IPS-NIHi7 (cell line): Measurements from ENCODE around the gene BLTP3B.
"Not testable (repeated sequence)": the region's sequence is repeated elsewhere in the genome, so short reads cannot be mapped to it uniquely, and the experiment has no call there.

Experiments used
- DNase-seq: peaks from one replicate; pipeline ENCODE4 v3.0.0; 2012; ENCODE audit warnings: mixed read lengths; ENCODE audit errors: extremely low spot score

BLTP3B gene, protein sequence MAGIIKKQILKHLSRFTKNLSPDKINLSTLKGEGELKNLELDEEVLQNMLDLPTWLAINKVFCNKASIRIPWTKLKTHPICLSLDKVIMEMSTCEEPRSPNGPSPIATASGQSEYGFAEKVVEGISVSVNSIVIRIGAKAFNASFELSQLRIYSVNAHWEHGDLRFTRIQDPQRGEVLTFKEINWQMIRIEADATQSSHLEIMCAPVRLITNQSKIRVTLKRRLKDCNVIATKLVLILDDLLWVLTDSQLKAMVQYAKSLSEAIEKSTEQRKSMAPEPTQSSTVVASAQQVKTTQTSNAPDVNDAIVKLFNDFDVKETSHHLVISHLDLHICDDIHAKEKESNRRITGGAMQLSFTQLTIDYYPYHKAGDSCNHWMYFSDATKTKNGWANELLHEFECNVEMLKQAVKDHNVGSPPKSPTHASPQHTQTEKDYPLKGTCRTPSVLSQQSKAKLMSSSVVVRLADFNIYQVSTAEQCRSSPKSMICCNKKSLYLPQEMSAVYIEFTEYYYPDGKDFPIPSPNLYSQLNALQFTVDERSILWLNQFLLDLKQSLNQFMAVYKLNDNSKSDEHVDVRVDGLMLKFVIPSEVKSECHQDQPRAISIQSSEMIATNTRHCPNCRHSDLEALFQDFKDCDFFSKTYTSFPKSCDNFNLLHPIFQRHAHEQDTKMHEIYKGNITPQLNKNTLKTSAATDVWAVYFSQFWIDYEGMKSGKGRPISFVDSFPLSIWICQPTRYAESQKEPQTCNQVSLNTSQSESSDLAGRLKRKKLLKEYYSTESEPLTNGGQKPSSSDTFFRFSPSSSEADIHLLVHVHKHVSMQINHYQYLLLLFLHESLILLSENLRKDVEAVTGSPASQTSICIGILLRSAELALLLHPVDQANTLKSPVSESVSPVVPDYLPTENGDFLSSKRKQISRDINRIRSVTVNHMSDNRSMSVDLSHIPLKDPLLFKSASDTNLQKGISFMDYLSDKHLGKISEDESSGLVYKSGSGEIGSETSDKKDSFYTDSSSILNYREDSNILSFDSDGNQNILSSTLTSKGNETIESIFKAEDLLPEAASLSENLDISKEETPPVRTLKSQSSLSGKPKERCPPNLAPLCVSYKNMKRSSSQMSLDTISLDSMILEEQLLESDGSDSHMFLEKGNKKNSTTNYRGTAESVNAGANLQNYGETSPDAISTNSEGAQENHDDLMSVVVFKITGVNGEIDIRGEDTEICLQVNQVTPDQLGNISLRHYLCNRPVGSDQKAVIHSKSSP (N-terminal part only)

DNA sequence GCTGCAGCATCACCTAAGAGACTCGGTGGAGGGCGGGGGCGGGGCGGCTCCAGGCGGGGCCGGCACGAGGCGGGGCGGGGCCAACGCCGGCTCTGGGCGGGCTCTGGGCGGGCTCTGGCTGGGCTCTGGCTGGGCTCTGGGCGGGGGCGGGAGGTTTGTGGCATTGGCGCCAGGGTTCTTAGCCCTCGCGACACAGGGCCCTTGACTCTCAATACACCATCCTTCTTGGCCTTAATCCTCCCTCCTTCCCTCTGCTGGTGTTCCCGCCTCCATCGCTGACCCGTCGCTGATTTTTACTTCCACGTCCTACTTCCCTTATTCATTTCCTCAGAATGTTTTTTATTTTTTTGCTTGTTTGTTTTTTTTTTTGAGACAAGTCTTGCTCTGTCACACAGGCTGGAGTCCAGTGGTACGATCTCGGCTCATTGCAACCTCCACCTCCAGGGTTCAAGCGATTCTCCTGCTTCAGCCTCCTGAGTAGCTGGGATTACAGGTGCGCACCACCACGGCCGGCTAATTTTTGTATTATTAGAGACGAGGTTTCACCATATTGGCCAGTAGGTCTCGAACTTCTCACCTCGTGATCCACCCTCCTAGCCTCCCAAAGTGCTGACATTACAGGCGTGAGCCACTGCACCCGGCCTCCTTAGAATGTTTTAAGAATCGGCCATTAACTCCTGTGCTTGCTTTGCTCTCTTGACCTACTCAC lies at the start of gene BLTP3B:
TSS of gene BLTP3B (minus strand) at position 24 of the 709 bp plus-strand sequence. CDS start 239 bp downstream, outside the sequence.
- DNase-seq: peak; percentile 90

DNA sequence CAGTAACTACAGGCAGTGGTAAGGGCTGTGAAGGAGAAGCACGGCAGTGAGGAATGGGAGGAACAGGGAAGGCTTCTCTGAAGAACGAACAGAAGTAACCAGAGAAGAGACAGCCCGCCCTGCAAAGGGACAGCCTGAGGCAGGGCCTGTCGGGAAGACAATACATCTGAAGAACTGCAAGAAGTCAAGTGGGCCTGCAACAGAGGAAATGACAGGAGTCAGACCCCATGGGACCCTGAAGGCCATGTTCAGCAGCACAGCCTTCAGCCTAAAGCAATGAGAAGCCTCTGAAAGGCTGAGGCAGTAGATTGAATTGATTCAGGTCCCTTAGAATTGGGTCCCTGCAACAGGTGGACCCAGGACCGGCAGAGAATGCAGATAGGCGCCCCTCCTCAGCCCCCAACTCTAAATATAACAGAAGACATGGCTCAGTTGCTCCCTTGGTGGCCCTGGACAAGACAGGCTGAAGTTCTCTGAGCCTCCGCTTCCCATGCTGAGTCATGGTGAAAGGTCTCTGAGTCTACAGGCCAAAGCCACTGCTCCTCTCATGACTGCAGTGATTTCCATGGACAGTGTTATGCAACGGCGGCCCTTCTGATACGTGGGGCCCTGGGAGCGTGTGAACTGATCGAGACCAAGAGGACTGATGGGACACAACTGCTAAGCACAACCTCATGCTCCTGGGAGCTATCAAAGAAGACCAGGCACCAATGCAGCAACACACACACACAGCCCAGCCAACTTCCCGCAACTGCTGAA lies 47.1 kb upstream of the BLTP3B start:
- no peak for DNase-seq

DNA sequence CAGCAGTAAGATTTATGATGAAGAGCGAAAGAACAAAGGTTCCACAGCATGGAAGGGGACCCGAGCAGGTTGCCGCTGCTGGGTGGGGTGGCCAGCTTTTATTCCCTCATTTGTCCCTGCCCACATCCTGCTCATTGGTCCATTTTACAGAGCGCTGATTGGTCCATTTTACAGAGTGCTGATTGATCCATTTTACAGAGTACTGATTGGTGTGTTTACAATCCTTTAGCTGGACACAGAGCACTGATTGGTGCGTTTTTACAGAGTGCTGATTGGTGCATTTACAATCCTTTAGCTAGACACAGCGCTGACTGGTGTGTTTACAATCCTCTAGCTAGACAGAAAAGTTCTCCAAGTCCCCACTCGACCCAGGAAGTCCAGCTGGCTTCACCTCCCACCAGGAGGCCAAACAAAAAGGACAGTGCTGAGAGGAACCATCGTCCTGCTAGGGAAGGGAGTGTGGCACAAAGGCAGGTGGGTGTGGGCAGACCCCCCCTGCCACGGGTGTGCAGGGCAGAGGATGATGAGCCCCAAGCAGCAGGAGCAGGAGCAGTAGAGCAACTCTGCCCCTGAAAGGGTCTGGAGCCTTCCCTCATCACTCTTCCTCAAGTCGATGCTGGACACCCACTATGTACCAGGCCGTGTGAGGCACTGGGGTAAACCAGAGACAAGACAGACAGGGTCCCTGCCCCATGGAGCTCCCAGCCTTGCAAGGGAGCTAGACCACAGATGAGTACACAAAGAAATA lies 46.4 kb upstream of the BLTP3B start:
- DNase-seq: not testable (repeated sequence)

DNA sequence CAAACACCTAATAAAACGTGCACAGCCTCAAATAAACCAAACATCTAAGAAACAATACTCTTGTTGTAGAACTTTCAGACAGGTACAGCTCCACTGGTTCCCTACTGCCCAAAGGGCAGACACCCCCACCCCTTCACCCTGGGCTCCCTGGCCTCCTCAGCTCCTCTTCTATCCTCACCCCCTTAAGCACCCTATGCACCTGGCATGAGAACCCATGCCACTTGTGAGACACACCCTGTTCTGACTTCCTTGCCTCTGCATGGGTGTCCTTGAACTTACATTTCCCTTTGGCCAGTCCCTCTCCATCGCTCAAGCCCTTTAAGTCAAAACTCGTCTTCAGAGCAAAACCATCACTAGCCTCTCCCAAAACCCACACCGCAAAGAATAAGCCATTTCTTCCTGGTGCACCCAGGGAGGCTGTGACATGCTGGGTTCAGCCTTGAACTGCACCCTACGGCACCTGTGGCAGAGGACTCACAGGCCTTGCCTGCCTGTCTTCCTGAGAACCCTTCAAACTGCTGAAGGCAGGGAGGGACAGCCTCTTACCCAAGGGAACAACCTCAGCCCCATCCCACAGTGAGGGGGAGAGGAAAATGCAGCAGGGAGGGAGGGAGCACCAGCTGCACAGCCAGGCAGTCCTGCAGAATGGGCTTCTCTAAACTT lies 45.3 kb upstream of the BLTP3B start:
- no peak for DNase-seq

DNA sequence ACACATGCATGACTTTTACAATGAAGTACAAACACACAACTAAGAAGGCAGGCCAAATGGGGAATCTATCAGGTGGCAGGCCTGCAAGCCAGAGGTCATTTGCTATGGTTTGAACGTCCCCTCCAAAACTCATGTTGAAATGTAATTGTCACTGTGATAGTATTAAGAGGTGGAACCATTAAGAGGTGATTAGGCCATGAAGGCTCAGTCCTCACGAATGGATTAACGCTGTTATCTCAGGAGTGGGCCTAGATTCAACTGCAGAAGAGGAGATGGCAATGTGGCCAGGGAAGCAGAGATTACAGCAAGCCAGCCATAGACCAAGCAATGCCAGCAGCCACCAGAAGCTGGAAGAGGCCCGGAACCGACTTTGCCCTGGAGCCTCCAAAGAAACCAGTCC lies 44.4 kb upstream of the BLTP3B start:
- no peak for DNase-seq

DNA sequence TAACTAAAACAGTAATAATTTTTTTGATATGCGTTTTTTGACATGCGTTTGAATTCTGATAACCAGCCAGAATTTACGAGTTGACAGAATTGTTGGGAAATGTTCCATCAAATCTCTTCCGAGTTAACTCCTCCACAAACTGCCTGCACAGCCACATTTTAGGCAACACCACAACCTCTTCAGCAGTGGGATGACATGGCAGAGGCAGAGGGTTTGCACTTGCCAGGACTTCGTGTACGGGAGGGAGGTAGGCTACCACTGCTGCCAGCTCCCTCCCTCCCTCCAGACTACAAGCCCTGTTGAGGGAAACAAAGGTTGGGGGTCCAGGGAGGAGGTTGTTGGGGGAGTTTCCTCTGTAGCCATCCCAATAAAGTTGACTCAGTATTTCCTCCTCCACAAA lies 43.4 kb upstream of the BLTP3B start:
- DNase-seq: no peak

DNA sequence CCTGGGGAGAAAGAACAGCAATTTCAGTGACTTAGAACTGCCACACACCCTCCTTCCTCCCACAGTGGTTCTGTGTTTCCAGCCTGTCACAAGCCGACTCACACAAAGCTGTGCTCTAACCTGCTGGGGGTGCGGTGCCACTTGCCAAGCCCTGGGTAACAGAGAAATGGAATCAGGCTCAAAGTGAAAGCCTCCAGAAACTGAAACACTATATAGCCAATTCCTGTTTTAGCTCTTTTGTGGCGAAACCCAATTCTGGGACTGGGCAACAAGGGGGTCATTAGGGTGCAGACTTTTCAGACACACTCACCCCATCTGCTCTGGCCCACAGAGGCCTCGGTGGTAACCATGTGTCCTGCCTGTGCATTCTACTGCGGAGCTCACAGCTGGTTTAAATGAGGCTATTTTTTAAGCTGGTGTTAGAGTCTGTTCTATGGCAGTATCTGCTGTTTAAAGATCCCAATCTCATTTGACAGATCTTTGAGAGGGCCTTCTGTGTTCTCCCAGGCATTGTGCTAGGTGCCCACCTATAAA lies 42.8 kb upstream of the BLTP3B start:
- no peak for DNase-seq

DNA sequence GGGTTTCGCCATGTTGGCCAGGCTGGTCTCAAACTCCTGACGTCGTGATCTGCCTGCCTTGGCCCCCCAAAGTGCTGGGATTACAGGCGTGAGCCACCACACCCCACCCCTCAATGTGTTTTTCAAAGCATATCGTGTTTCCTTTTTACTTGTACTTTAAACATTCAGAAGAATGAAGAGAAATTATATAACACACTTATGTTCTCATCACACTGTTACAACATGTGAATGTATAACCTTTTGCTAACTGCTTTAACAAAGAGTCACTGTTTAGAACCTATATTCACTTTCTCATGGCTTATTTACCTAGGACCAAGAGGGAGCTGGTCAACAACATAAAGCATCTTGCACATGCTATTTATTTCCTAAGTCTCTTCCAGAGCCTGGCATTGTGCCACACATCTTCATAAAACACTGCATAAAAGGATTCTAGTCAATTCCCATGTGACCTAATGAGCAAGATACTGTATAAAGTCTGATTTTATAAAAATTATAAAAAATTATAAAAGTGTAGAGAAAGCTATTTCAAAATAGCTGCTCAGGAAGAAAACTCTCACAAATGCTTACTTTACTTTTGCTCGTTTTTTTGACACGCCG lies 42.0 kb upstream of the BLTP3B start:
- no peak for DNase-seq

DNA sequence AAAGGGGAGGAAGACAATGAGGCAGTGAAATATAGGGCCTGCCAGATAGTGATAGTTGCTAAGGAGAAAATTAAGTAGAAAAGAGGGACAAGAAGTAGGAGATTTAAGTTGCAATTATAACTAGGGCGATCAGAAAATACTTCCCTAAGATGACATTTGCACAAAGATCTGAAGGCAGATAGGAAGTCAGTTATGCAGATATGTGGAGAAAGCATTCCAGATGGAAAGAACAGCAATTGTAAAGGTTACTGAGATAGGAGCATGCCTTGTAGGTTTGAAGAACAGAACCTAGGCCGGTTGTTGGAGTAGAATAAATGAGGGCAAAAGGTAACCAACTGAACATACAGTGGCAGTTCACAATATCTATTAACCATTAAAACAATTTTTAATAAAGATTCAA lies 36.6 kb upstream of the BLTP3B start:
- no peak for DNase-seq

DNA sequence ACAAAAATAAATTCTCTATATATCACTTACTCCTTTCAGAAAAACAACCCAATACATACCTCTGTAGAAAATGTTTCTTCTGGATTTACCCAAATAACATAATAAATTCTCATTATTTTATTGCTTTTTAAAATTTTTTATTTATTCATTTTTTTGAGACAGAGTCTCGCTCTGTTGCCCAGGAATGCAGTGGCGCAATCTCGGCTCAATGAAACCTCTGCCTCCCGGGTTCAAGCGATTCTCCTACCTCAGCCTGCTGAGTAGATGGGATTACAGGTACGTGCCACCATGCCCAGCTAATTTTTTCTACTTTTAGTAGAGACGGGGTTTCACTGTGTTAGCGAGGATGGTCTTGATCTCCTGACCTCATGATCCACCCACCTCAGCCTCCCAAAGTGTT lies 33.8 kb upstream of the BLTP3B start:
- not testable (repeated sequence) for DNase-seq

DNA sequence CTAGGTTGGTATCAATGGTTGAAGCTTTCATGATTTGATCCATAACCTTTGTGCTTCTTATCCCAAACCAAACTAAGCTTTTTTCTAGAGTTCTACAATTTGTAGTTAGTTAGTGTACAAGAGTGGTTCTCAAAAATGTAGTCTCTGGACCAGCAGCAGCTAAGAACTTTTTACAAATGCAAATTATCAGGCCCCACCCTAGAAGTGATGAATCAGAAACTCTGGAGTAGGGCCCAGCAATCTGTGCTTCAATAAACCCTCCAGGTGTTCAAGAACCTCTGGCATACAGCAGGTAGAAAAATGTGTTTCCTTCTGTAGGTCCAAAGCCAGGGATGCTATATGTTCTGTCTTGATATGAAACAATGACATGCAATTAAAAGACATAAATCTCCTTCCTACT lies 31.8 kb upstream of the BLTP3B start:
- DNase-seq: no peak

DNA sequence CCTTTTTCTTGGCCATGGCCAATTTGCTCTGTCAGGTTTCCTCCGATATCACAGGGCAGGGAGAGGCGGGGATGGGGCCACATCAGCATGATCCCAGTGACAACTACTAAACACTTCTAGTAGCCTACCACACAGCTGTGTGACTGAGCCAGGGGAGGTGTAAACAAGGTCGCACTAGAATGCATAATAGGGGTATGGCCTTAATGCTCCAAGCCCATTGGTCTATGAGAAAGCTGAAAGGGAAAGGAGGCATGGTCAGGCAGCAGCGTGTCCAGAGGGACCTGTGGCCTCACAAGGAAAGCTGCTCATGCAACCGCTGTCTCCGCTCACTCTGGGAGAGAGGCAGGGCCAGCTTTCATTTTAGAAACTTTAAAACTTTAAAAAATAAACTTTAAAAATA lies 30.4 kb upstream of the BLTP3B start:
- DNase-seq: no peak

DNA sequence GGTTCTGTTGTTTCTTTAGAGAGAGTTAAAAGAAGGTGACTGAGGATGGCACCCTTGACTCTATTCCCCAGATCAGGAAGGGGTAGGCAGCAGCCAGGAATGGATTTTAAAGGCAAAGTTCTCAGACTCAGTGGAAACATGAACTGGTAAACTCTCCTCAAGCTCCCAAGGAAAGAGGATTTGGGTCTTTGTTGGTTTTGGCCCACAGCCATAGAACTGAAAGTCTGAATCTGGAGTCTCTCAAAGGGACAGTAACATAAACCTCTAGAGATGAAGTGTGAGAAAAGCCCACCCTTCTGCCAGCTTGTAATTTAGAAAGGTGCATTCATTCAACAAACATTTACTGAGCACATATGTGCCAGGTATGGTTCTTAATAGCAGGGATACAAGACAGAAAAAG lies 28.6 kb upstream of the BLTP3B start:
- no peak for DNase-seq

DNA sequence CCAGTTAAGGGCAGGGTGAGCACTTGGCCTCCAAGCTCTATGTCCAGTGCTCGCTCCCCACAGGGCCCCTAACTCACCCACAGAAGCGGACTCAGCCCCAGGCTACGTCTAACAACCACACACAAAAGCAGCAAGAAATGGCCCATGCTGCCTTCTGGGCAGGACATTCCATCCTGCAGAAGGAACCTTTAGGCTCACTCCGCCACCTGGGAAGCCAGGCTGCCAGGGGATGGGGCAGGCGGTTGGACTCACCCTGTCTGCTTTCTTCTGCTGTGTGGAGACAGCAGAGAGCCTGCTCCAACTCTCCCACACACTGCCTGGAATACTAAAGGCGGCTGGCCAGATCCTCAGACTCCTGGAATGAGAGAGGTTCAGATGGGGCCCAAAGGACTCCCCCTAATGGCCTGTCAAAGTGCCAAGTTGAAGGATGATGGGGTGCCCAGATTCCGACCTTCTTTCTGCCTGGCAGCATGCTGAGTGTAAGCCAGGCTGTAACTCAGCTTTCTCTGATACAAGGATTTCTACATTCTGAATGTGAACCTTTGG lies 27.7 kb upstream of the BLTP3B start:
- DNase-seq: no peak

DNA sequence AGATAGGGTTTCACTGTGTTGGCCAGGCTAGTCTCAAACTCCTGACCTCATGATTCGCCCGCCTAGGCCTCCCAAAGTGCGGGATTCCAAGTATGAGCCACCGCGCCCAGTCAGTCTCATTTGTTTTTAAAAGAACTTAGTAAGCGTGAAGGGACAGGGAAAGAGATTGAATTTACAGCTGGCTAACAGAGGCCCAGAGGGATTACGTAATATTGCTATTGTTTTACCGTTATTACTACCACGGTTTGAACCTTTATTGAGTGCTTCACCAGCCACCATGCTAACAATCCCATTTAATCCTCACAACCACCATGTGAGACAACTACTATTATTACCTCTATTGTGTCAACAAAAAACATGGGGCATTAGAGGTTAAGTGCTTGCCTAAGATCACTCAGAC lies 26.7 kb upstream of the BLTP3B start:
- DNase-seq: no peak

DNA sequence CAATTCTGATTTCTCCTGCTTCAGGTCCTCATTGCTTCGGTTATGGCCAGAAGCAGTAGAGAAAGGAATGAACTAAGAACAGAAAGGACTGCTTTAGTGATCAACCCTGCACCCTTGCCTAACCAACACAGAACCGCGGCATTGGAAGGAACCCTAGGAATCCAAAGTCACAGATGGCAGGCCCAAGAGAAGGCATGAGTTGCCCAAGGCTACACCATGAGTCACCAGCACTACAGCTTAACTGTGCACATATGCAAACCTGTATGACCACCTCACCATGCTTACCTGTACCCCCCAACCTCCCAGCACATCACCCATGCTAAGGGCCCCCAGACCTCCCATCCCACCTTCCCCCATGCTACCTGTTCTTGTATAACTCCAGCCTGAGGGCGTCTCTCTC lies 25.9 kb upstream of the BLTP3B start:
- DNase-seq: no peak

DNA sequence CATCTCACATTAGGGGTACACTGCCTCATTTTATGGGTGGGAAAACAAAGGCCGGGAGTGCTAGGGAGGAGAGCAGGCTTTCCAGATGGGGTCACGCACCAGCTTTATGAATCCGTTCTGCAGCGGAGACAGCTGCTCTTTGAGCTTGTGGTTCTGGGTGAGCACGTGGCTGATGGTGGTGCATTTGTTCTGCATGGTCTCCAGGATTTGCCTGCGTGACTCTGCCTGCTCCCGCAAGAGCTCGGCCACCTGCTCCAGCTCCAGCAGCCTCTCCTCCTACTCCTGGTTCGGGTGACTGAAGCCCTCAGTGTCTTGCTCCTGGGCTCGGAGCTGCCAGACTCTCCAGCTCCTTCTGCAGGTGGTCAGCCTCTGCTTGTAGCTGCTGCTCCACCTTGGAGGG lies 23.6 kb upstream of the BLTP3B start:
- DNase-seq: no peak

DNA sequence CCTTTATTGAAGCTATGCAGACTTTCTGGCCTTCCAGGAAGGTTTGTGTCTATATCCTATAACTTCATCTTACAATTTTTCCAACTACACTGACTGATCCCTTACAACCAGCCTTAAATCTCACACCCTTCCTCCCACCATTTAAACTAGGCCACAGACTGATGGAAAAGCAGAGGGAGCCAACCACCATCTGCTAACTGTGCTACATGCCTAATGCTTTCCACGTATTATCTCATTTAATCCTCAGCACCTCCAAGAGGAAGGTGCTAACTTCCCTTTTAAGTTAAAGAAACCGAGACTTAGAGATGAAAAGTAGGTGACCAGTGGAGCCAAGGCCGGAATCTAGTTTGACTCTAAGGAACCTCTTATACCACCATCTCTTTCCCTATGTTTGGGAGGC lies 22.7 kb upstream of the BLTP3B start:
- no peak for DNase-seq
